Activated T-cell treated with anti-CD3 and anti-CD28 coated beads, Interleukin-2, amount 50 U/mL, for 48 hours (primary cell): Measurements from ENCODE around the gene BMI1.
A peak's percentile ranks its signal among the peaks of the same experiment; 100 is the strongest.
"Not testable (repeated sequence)": the region's sequence is repeated elsewhere in the genome, so short reads cannot be mapped to it uniquely, and the experiment has no call there.

Experiments used
- DNase-seq, 2 experiments: peaks; one replicate each; pipeline ENCODE4 v3.0.0-alpha.2; 2020

Gene BMI1

GRCh38 chr10:22320591-22321155, at the start of gene BMI1:
Gene BMI1 (plus strand): TSS chr10:22321099. CDS start chr10:22326450, 5,351 bp downstream.
- peak in 1 of 2 experiments; percentile 76 for DNase-seq

GRCh38 chr10:22271786-22272185, 49.1 kb upstream of the BMI1 start:
- peak; percentile 25 to 36 for DNase-seq

DNA sequence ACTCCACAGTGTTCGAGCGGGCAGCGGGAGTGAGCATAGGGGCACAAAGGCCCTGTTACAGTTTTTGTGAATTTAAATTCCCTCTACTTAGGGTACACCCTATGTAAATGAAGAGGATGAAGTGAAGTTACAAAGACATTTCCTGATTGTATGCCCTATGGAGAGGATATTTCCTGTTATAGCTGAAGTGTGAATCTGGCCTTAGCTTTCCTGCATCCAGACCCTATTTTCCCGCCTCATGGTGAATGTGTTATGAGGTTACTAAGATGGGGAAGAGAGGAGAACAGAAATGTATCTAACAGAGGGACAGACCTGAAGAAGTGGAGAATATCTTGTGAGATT, 42.5 kb upstream of the BMI1 start:
- DNase-seq, result no peak

DNA sequence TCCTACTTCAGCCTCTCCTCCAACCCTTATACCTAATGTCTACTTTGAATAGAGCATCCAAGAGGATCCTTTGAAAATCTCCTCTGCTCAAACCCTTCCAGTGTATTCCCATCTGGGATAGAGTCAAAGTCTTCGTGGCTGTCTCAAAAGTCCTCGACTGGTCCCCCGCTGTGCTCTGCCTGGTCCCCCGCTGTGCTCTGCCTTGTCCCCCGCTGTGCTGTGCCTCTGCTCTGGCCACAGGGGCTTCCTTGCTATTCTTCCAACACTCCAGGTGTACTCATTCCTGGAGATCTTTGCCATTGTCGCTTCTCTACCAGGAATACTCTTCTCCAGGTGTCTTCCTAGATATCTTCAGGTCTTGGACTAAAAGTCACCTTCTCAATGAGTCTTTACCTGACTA, 40.8 kb upstream of the BMI1 start:
- DNase-seq, result no peak

DNA sequence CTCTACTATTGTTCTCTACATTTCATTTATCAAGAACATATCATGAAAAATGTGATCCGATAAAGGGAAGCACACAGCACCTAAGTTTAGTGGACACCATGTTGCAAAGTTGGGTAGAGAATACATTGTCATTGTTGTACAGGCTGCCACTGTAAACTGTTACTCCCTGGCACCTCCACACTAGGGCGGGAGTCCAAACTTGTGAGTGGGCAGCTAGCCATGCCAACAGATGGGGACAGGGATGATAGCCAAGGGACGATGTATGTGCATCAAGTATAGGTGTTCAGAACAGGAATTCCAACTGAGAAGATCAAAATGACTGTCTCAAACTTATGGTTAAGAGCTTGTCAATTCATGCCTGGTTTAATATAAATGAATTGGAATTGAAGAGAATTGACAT, 35.8 kb upstream of the BMI1 start:
- no peak for DNase-seq

- no peak for DNase-seq
These were observed 27.0 kb upstream of the BMI1 start for GRCh38 chr10:22293747-22294404.

DNA sequence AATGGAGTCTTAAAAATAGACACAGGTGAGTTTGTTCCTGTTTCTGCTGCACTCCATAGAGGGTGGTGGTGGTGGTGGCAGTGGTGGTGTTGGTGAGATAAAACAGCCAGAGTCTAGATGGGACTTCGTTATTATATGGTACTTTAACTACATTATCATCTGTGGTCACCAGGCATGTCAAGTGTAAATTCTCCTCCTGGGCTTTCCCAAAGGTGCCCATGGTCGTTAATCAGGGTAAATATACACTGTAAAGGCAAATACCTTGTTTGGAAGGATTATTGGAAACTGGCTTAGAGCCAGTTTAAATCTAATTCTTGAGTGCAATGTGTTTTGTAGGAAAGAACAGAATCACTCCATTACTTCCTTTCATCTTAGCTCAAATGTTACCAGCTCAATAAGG, 26.2 kb upstream of the BMI1 start:
- DNase-seq, result no peak

DNA sequence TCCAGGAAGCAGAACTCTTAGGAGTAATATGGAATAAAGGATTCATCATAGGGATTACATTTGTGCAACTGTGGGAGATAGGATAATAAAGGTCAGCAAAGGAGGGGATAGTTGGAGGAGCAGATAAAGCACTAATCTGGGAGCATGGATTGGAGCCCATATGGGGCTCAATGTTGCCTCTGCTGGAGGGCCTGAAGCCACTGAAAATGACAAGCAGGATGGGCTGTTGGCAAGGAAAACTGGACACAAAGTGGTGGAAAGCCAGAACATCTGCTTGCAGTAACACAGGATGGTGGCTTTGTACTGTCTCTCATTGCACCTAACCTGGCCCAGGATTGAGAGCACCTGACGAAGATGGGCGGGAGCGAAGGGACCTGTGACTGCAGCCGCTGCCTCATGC, 19.7 kb upstream of the BMI1 start:
- DNase-seq, result no peak

DNA sequence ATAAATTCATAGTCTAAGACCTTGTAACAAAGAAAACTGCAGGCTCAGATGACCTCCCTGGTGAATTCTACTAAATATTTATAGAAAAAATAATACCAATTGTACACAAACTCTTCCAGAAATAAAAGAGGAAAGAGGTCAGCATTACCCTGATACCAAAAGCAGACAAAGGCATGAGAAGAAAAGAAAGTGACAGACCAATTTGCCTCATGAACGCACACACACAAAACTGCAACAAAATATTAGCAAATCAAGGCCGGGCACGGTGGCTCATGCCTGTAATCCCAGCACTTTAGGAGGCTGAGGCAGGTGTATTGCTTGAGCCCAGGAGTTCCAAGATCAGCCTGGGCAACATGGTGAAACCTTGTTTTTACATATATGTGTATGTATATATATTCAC, 17.4 kb upstream of the BMI1 start:
- DNase-seq, result no peak

DNA sequence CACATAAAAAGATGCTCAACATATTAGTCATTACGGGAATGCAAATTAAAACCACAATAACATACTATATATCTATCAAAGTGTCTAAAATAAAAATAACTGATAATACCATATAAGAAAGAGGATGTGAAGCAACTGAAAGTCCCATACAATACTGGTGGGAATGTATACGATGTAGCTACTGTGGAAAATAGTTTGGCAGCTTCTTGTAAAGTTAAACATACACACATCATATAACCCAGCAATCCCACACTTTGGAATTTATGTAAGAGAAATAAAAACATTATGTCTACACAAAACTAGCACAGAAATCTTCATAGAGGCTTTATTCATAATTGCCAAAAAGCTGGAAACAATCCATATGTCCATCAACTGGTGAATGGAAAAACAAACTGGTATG, 15.2 kb upstream of the BMI1 start:
- DNase-seq, result no peak

DNA sequence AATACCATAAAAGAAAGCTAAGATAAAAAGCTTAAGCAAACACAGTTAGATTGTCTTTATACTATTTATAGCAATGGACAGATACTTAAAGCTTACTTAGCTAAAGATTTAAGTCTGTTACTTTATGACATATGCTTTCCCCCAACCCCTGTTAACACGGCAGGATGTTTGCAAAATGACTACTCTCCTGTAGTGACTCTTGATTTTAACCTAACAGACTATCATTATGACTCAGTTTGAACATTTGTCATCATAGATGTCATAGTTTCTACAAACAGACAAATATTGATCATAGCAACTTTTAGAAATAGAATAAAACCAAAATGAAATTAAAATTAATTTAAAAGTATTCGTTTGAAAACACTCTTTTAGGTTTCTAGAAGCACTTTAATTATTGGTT, 12.5 kb upstream of the BMI1 start:
- DNase-seq, result no peak

DNA sequence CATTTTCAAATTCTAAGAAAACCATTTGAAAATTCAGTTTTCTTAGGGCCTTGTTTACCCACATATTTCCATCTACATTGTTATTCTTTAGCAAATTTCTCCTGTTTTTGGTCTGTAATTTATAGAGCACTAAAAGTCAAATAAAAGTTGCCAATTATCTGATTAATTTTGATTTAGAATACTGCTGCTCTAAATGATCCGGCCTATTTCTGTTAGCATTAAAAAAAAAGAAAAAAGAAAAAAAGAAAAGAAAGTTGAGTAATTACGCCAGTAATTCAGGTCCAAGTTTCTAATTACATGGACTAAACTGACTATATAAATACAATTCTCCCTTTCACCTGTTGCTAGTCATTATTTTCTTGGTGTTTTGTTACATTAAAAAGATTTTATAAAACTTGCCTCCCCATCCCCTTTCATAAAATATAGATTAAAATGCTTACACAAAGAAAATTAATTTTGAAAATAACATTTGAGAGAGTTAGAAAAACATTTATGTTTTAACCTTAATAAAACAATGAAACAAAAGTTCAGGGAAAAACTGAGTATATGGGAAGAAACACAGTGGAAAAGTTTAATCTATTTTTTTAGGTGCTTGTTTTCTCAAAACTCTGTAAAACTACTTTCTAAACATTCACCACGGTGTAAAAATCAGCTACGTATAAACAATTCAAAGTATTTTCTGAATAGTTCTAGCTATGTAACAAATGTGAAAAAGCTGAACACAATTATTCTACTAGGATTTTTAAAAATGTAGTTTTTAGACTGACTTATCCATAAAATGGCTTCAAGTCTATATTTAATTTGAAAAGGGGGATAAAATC, 11.5 kb upstream of the BMI1 start:
- no peak for DNase-seq

GRCh38 chr10:22310012-22310411, 10.9 kb upstream of the BMI1 start:
- not testable (repeated sequence) for DNase-seq

GRCh38 chr10:22310928-22311327, 10.0 kb upstream of the BMI1 start:
- DNase-seq, result no peak

DNA sequence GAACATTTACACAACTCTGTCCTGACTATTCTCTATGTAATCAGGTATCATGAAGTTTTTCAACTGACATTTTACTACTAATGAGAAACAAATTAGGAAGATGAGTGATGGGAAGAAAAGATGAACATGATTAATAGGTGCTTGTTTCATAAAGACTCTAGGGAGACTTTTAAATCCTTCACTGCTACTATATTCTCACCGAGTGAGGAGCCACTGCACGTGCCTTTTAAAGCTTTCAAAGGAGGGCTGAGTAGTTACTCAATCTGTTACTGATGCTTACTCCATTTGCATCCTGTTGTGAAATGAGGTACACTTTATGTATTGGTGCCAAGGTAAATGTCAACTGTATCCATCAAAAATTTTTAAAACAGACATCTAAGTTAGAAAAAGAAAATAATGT, 6.0 kb upstream of the BMI1 start:
- no peak for DNase-seq

- no peak for DNase-seq
These were observed 5.2 kb upstream of the BMI1 start for GRCh38 chr10:22315455-22316285.

DNA sequence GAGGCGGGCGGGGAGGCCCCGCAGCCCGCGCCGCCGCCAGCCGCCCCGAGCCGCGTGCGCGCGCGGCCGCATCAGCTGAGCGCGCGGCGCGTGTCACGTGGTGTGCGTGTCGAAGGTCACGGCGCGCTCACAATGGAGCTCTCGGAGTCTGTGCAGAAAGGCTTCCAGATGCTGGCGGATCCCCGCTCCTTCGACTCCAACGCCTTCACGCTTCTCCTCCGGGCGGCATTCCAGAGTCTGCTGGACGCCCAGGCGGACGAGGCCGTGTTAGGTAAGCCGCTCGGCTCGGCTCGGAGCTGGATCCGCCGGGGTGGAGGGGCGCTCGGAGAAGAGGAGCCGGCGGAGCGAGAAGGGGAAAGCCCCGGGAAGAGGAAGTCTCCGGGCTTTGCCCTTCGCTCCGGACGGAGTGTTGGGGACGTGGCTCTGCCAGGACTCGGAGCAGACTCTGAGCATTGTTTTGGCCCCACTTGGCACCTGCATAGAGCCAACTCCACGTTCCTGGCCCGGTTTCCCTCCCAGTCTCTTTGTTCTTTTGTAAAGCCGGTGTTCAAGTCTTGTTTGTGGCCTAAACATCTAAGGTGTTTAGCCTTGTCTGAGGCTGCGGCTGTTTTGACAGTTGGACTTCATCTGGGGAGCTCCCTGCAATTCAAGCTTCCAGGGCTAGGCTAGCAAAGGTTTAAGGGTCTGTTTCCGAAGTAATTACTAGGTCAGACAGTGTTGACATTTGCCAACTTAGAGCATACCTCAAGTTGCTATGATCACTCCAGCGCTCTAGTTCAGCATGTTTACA, 4.4 kb upstream of the BMI1 start, which contains the start of gene COMMD3:
Gene COMMD3 (plus strand): TSS at position 103 of the 790 bp plus-strand sequence. CDS start 30 bp downstream, at position 133.
- peak; percentile 85 to 87 for DNase-seq

DNA sequence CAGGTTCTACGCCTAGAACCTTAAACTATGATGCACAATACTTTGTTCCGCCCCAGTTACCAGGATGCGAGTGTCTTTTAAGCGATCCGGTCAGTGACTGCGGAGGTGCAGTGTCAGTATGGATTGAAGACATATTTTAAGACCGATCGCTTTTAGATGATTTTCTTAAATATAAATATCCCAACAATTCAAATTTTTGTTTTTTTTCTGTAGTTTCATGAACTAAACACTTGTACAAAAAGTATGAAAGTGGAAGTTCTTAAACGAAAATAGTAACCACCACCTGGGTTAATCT, 3.9 kb upstream of the BMI1 start:
- no peak for DNase-seq

GRCh38 chr10:22317771-22318565, 2.9 kb upstream of the BMI1 start:
- DNase-seq, result no peak

GRCh38 chr10:22318772-22319171, 2.1 kb upstream of the BMI1 start:
- DNase-seq, result no peak

GRCh38 chr10:22319547-22319979, 1.3 kb upstream of the BMI1 start:
- DNase-seq, result no peak
